ENCODE data around the gene EPB41L3. TPM values are rescaled to one million over a fixed set of nuclear protein-coding genes. Genes with fewer than 3 reads are reported as not detected.

EPB41L3 gene
- total RNA-seq, 1 experiment from 2014 or later, result 8.7 TPM

GRCh38 chr18:5395860-5396448 is 147.8 kb downstream of the EPB41L3 start:
- intact Hi-C loops (cut with micrococcal nuclease; ENCODE audit: unreplicated experiment), result no loop called here
- Histone ChIP-seq H3K4me3 (ENCODE audit: low read depth, low read length) (no peak overlapping the region), H3K27me3 (replicated peaks; ENCODE audit: control insufficient read depth, insufficient read depth, low read length) (peaks cover 2% of the 10 kb centered on the region; the same call in 1 of the 2 replicates), H3K4me1 (no peaks in the 10 kb centered on the region), H3K36me3 (ENCODE audit: control insufficient read depth, insufficient read depth, low read length) (no peaks in the 10 kb centered on the region), H3K9me3 (no peaks in the 10 kb centered on the region)
- TF ChIP-seq CTCF (IDR thresholded peaks at IDR 0.05; ENCODE audit: insufficient read depth in 1 of 2, low read depth in 1 of 2, low read length in 1 of 2, severe bottlenecking in 1 of 2, unreplicated experiment in 1 of 2), result no peak
- Mint-ChIP-seq H3K27ac (ENCODE audit: unreplicated experiment) (no peak overlapping the region), H3K4me3 (ENCODE audit: unreplicated experiment) (no peak overlapping the region), H3K36me3 (ENCODE audit: insufficient read depth, unreplicated experiment) (no peaks in the 10 kb centered on the region), H3K4me1 (ENCODE audit: low read depth, unreplicated experiment) (no peaks in the 10 kb centered on the region), H3K27me3 (ENCODE audit: insufficient read depth, unreplicated experiment) (peaks cover 11% of the 10 kb centered on the region), H3K9me3 (ENCODE audit: unreplicated experiment) (no peaks in the 10 kb centered on the region)
- BruUV-seq (replicated peaks), result no TSS peak
- DNase-seq, result no peak
- POLR2A ChIA-PET, result no interaction called here
- CTCF ChIA-PET, result no interaction called here

- no peaks in the 10 kb centered on the region for H3K4me1 Mint-ChIP-seq (ENCODE audit: low read depth, unreplicated experiment)
- H3K4me1 ChIP-seq, result no peaks in the 10 kb centered on the region
- ChIA-PET POLR2A (no interaction called here), CTCF (no interaction called here)
- H3K9me3 ChIP-seq, result no peaks in the 10 kb centered on the region
- H3K27me3 ChIP-seq (replicated peaks; ENCODE audit: control insufficient read depth, insufficient read depth, low read length), result peaks cover 2% of the 10 kb centered on the region; the same call in 1 of the 2 replicates
- no peak overlapping the region for H3K4me3 ChIP-seq (ENCODE audit: low read depth, low read length)
- H3K9me3 Mint-ChIP-seq (ENCODE audit: unreplicated experiment), result no peaks in the 10 kb centered on the region
- H3K4me3 Mint-ChIP-seq (ENCODE audit: unreplicated experiment), result no peak overlapping the region
- no peaks in the 10 kb centered on the region for H3K36me3 Mint-ChIP-seq (ENCODE audit: insufficient read depth, unreplicated experiment)
- H3K27me3 Mint-ChIP-seq (ENCODE audit: insufficient read depth, unreplicated experiment), result peaks cover 6% of the 10 kb centered on the region
- H3K36me3 ChIP-seq (ENCODE audit: control insufficient read depth, insufficient read depth, low read length), result no peaks in the 10 kb centered on the region
- H3K27ac Mint-ChIP-seq (ENCODE audit: unreplicated experiment), result no peak overlapping the region
- BruUV-seq (replicated peaks), result no TSS peak
- intact Hi-C loops (cut with micrococcal nuclease; ENCODE audit: unreplicated experiment), result no loop called here
- TF ChIP-seq CTCF (IDR thresholded peaks at IDR 0.05; ENCODE audit: insufficient read depth in 1 of 2, low read depth in 1 of 2, low read length in 1 of 2, severe bottlenecking in 1 of 2, unreplicated experiment in 1 of 2), result no peak
- no peak for DNase-seq
Measured at GRCh38 chr18:5393779-5394178, 150.0 kb downstream of the EPB41L3 start.

- no peak for DNase-seq
- POLR2A ChIA-PET, result no interaction called here
- Histone ChIP-seq H3K27me3 (replicated peaks; ENCODE audit: control insufficient read depth, insufficient read depth, low read length) (no peaks in the 10 kb centered on the region), H3K4me3 (ENCODE audit: low read depth, low read length) (no peak overlapping the region), H3K9me3 (no peaks in the 10 kb centered on the region), H3K36me3 (ENCODE audit: control insufficient read depth, insufficient read depth, low read length) (no peaks in the 10 kb centered on the region), H3K4me1 (no peaks in the 10 kb centered on the region)
- TF ChIP-seq CTCF (IDR thresholded peaks at IDR 0.05; ENCODE audit: insufficient read depth in 1 of 2, low read depth in 1 of 2, low read length in 1 of 2, severe bottlenecking in 1 of 2, unreplicated experiment in 1 of 2), result no peak
- Mint-ChIP-seq H3K27me3 (ENCODE audit: insufficient read depth, unreplicated experiment) (peaks cover 2% of the 10 kb centered on the region), H3K9me3 (ENCODE audit: unreplicated experiment) (no peaks in the 10 kb centered on the region), H3K27ac (ENCODE audit: unreplicated experiment) (no peak overlapping the region), H3K4me3 (ENCODE audit: unreplicated experiment) (no peak overlapping the region), H3K4me1 (ENCODE audit: low read depth, unreplicated experiment) (no peaks in the 10 kb centered on the region), H3K36me3 (ENCODE audit: insufficient read depth, unreplicated experiment) (no peaks in the 10 kb centered on the region)
- intact Hi-C loops (cut with micrococcal nuclease; ENCODE audit: unreplicated experiment), result no loop called here
- CTCF ChIA-PET, result no interaction called here
- BruUV-seq (replicated peaks), result no TSS peak
Measured at GRCh38 chr18:5391409-5391808, 152.4 kb downstream of the EPB41L3 start.

Data from Caco-2 (cell line).